ENCODE measurements around the gene EPS8.

EPS8 gene

DNA sequence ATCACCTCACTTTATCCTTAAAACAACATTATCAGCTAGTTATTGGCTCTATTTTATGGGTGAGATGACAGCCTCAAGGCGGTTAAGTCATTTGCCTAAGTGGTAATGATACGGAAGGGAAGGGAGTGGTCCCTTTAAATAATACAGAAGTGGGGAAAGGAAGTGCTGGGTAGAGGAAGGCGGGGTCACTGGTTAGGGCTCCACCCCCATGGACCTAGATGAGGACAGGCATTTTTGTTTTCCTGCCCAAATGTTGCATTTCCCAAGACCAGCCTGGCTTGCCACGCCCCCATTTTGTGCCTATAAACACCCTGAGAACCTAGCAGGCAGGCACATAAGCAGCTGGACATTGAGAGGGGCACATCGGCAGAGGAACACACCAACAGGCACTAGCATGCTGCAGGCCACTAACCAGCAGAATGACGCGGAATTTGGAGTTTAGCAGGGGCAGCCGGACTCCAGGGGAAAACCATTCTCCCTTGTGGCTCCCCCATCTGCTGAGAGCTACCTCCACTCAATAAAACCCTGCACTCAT is 100.9 kb downstream of the EPS8 start:
- DNase-seq, result no peak

- DNase-seq, result no peak
Measured at GRCh38 chr12:15687583-15687982, 101.6 kb downstream of the EPS8 start.

GRCh38 chr12:15684896-15685658 is 104.1 kb downstream of the EPS8 start:
- DNase-seq, result no peak

DNA sequence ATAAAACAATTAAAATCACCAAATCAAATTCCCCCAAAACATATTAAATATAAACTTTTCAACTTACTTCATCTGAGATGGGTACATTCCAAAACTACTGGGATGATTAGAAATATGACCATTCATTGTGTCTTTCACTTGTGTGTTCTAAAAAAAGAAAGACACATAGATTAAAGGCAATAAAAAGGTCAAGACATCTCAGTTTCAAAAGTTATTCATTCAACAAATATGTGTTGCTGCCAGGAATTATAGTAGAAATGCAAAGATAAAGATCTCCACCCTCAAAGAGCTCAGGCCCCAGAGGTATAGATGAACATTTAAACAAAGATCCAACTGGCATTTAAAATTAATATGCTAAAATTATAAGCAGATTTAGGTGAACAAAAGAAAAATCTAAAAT is 106.4 kb downstream of the EPS8 start:
- DNase-seq, result no peak

GRCh38 chr12:15679151-15679550 is 110.0 kb downstream of the EPS8 start:
- DNase-seq, result no peak

DNA sequence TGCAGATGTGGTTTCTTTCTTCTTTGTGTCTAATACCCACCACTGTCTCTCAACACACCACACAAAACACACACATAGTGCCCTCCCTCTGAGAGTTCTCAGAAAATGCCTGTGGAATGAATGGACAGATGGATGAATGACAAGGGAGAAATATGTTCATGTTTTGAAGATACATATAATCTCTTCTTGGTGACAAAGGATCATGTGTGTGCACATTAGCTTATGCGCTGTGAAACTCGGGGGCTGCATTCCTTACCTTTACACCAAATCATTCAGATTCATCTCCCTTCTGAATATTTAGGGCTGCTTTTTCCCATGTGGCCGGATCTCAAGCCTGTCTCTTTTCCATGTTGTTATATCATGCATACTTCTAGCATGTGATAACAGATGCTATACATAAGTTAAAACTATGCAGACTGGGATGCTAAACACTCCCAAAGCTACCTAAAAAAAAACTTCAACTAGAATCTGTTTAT is 111.4 kb downstream of the EPS8 start:
- no peak for DNase-seq

DNA sequence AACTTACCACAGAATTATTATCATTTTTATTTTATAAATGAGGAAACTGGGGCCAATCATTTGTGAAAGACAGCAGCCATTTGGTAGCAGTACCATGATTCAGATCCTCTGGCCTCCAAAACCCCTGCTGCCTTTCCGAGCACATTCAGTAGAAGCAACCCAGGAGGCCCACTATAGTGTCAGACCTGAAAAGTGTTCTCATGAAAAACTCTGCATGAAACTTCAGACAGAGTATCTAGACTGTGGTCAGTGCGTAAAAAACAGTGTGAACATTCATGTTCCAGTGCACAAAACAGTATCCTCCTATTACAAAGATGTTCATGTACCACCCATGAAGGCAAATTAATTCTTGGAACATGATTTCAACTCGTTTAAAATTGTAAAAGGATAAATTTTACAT is 112.0 kb downstream of the EPS8 start:
- no peak for DNase-seq

GRCh38 chr12:15672671-15673270 is 116.4 kb downstream of the EPS8 start:
- DNase-seq, result no peak

DNA sequence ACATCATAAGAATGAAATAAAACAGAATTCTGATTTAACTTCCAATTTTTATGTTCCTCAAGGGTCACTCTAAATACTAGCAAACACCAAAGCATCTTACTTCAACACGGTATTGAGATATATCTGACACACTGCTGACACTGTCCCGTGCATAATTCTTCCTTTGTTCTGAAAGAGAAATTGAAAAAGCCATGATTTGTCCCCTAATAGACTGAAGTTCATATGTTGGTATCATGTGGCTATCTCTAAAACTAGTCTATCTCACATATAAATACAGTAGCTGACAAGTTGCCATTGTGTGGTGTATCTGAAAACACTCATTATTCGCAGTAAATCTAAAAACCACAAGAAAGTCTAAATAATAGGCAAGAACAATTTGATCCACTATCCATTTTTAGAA is 118.4 kb downstream of the EPS8 start:
- DNase-seq, result no peak

- no peak for DNase-seq
Measured at GRCh38 chr12:15669256-15669948, 119.8 kb downstream of the EPS8 start.

DNA sequence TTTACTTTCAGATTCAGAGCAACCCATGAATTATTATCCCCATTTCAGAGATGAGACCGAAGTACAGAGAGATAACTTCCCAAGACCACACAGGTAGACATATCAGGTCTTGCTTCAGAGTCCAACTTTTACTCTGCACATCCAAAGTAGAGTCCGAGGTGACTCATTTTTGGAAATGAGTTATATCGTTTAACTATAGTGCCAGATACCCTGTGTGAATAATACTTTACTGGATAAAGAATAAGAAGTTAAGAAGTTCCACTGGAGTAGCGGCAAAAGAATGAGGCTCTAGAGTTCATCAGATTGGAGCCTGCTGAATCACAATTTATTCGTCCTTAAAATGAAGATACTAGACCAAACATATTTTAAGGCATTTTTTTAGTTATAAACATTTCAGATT is 124.7 kb downstream of the EPS8 start:
- no peak for DNase-seq

DNA sequence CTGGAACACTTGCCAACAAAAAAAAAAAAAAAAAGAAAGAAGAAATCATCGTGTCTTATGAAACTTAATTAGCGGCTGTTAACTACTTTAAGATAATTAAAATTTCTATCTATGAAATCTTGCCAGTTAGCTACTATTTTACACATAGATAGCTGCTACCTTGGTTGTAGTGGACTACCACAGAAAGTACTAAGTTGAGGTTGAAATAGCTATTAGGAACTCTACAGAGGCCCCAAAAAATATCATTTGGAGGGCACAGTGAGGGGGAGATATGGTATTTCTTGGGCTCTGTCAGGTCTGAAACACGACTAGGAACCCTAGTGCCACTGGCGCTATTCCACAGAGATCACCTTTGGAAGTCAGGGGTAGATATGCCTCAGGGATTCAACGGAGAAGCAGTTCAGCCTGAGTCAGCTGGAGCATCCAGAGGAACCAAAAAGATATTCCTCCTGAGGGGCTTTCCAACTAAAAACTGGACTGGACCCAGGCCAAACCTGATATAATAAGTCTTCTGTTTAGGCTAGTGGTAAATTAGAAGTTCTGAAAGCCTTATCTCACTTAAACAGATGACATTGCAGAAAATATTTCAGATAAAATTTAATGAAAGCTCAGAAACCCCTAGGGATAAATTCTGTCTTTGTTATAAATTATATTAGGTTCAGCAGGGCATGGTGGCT is 126.1 kb downstream of the EPS8 start:
- no peak for DNase-seq

GRCh38 chr12:15662303-15662980 is 126.7 kb downstream of the EPS8 start:
- no peak for DNase-seq

- DNase-seq, result no peak
Measured at GRCh38 chr12:15651371-15651770, 137.8 kb downstream of the EPS8 start.

- DNase-seq, result no peak
Measured at GRCh38 chr12:15650399-15651128, 138.6 kb downstream of the EPS8 start.

GRCh38 chr12:15649347-15649746 is 139.8 kb downstream of the EPS8 start:
- DNase-seq, result no peak

DNA sequence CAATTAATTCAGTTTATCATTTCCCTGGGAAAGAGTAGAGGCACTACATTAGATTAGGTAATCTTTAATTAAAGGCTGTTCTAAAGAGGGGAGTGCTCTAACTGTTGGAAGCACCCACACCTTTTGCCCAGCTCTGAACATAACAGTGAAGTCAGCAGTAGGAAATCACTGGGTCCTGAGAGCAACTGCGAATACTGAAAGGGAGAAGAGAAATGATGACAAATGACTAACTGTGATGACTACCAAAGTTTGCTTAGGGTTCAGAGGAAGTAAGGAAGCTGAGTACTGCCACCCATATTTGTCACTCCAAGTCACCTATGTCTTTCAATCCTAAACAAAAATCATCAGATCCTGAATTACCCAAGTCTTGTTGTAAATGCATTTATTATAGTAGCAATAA is 140.6 kb downstream of the EPS8 start:
- DNase-seq, result no peak

DNA sequence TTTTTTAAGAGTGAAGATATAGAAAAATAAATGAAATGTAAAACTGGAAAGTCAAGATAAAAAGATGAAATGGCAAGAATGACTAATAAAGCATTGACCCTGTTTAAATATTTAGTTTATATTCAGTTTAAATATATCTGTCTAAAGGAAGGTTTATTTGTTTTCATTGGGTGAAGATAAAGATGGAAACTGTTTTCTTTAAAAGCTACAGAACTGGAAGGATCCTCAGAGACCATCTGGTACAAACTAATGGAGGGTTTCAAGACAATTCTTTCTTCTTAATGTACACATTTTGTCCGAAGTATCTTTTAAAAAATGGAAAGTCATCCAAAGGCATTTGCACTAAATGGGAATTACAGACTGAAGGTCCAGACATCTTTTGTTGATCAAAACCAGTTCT is 142.6 kb downstream of the EPS8 start:
- DNase-seq, result no peak

GRCh38 chr12:15644700-15645099 is 144.5 kb downstream of the EPS8 start:
- DNase-seq, result no peak

- no peak for DNase-seq
Measured at GRCh38 chr12:15638231-15638630, 151.0 kb downstream of the EPS8 start.

- no peak for DNase-seq
Measured at GRCh38 chr12:15636060-15636890, 152.9 kb downstream of the EPS8 start.
